HG02610 (cell line): ENCODE measurements around the gene STEAP2.

ENCODE experiments used
- ATAC-seq: cut with Tn5 transposase; IDR thresholded peaks from one replicate; pipeline ENCODE4 v1.9.1; 2021; ENCODE audit warnings: mild to moderate bottlenecking, moderate library complexity; ENCODE audit not compliant: unreplicated experiment

STEAP2 gene

GRCh38 chr7:90267263-90267858, 55.8 kb downstream of the STEAP2 start:
- no peak for ATAC-seq

- no peak for ATAC-seq
Observed at GRCh38 chr7:90269163-90269562, 57.6 kb downstream of the STEAP2 start.

GRCh38 chr7:90270431-90271178, 59.1 kb downstream of the STEAP2 start:
- no peak for ATAC-seq

- no peak for ATAC-seq
Observed at GRCh38 chr7:90271753-90272152, 60.2 kb downstream of the STEAP2 start.

- no peak for ATAC-seq
Observed at GRCh38 chr7:90272242-90272641, 60.7 kb downstream of the STEAP2 start.

- no peak for ATAC-seq
Observed at GRCh38 chr7:90274161-90274560, 62.6 kb downstream of the STEAP2 start.

GRCh38 chr7:90276033-90276728, 64.6 kb downstream of the STEAP2 start:
- no peak for ATAC-seq
